GM12878 (cell line): ENCODE data around the gene CDCA7L. TPM values are rescaled to one million over a fixed set of nuclear protein-coding genes. Genes with fewer than 3 reads are reported as not detected.

Source experiments
- ATAC-seq: fragments of 200-7000 bp; cut with Tn5 transposase; 3 replicates; pipeline ENCODE4 v1.9.1; 2020; ENCODE audit warnings: mild to moderate bottlenecking, moderate library complexity
- BruUV-seq: library from RNA; stranded (reverse); fragments of 400-500 nt; replicated peaks from 2 replicates; lab custom pipeline; 2021; lab: Mats Ljungman, UMichigan
- CTCF ChIA-PET: fragments of 300-600 bp; sonication (Branson Sonifier 250); formaldehyde crosslinking; extraction: SDS; loops from one replicate; lab custom pipeline; 2021; ENCODE audit warnings: inconsistent platforms; lab: Yijun Ruan, JAX
- POLR2A ChIA-PET: fragments of 350-600 bp; formaldehyde crosslinking; extraction: SDS; loops from one replicate; lab custom pipeline; 2021; ENCODE audit warnings: inconsistent platforms; lab: Charles Lee
- RAD21 ChIA-PET: fragments of 300-600 bp; sonication (Branson Sonifier 250); formaldehyde crosslinking; loops from one replicate; lab custom pipeline; 2023; ENCODE audit warnings: antibody characterized with exemption; ENCODE audit not compliant: unreplicated experiment; lab: Charles Lee
- SMC1A ChIA-PET: fragments of 300-600 bp; sonication (Branson Sonifier 250); formaldehyde crosslinking; loops from one replicate; lab custom pipeline; 2023; ENCODE audit not compliant: unreplicated experiment, uncharacterized antibody; lab: Charles Lee
- DNase-seq: peaks from one replicate; pipeline ENCODE4 v3.0.0-alpha.2; 2011; ENCODE audit warnings: low read depth, low spot score
- FAIRE-seq: peaks from 3 replicates; lab custom pipeline; 2011; peaks lifted over from hg19 to GRCh38; lab: Jason Lieb, UNC
- H2AFZ ChIP-seq: 2 replicates; pipeline ENCODE4 v1.6.0; 2011; ENCODE audit warnings: low read depth, low read length, control low read depth; ENCODE audit not compliant: control insufficient read depth
- H3K27ac ChIP-seq: 2 replicates; pipeline ENCODE4 v1.5.1; 2011; ENCODE audit warnings: control low read depth; ENCODE audit not compliant: control insufficient read depth, insufficient read depth
- H3K27me3 ChIP-seq, 2 experiments: replicated peaks in 1 of 2; 2 replicates each; pipeline versions ENCODE4 v1.6.0 to v1.6.1; 2011; ENCODE audit warnings: low read length in 1 of 2; ENCODE audit not compliant: control insufficient read depth in 2 of 2, insufficient read depth in 2 of 2
- H3K36me3 ChIP-seq, 2 experiments: 2 replicates each; pipeline ENCODE4 v1.5.1; 2011; ENCODE audit warnings: low read length in 1 of 2; ENCODE audit not compliant: control insufficient read depth in 2 of 2, insufficient read depth in 2 of 2
- H3K4me1 ChIP-seq: 2 replicates; pipeline ENCODE4 v1.6.1; 2011; ENCODE audit warnings: mild to moderate bottlenecking, low read length, moderate library complexity, mixed read lengths; ENCODE audit not compliant: control insufficient read depth, insufficient read depth
- H3K4me2 ChIP-seq: 2 replicates; pipeline ENCODE4 v1.6.0; 2011; ENCODE audit warnings: control low read depth; ENCODE audit not compliant: control insufficient read depth, insufficient read depth
- H3K4me3 ChIP-seq: fragments of 200-600 bp; sonication (generic); 2 replicates; pipeline ENCODE4 v1.5.1; 2016
- H3K79me2 ChIP-seq: 2 replicates; pipeline ENCODE4 v1.6.0; 2011; ENCODE audit warnings: low read length; ENCODE audit not compliant: control insufficient read depth, insufficient read depth
- H3K9ac ChIP-seq: 2 replicates; pipeline ENCODE4 v1.8.0; 2011; ENCODE audit warnings: low read length, control low read depth, mixed read lengths; ENCODE audit not compliant: control insufficient read depth, insufficient read depth
- H3K9me3 ChIP-seq: replicated peaks from 3 replicates; pipeline ENCODE4 v1.5.1; 2011; ENCODE audit warnings: mild to moderate bottlenecking, low read length; ENCODE audit not compliant: control insufficient read depth, insufficient read depth
- H4K20me1 ChIP-seq: 2 replicates; pipeline ENCODE4 v1.6.0; 2011; ENCODE audit not compliant: control insufficient read depth, insufficient read depth
- CEBPB ChIP-seq, 2 experiments: fragments of 150-350 bp in 1 of 2; IDR thresholded peaks; 2 replicates each; pipeline ENCODE4 v1.6.1; 2012 to 2014; ENCODE audit warnings: low read depth in 2 of 2, low read length in 2 of 2, borderline replicate concordance in 1 of 2, inconsistent platforms in 1 of 2
- CREM ChIP-seq: IDR thresholded peaks from 2 replicates; pipeline ENCODE4 v1.6.1; 2014; ENCODE audit warnings: antibody characterized with exemption, low read depth
- DPF2 ChIP-seq: fragments of 450-650 bp; IDR thresholded peaks from 2 replicates; pipeline ENCODE4 v1.6.1; 2017; ENCODE audit warnings: mild to moderate bottlenecking
- IKZF2 ChIP-seq, 2 experiments: fragments of 450-650 bp; IDR thresholded peaks; 2 replicates each; pipeline ENCODE4 v1.6.1; 2017; ENCODE audit warnings: mild to moderate bottlenecking in 2 of 2, moderate library complexity in 2 of 2
- NFXL1 ChIP-seq: fragments of 450-650 bp; IDR thresholded peaks from 2 replicates; pipeline ENCODE4 v1.6.1; 2017; ENCODE audit warnings: antibody characterized with exemption, mild to moderate bottlenecking, borderline replicate concordance
- STAT1 ChIP-seq: fragments of 450-650 bp; conservative IDR thresholded peaks from 2 replicates; pipeline ENCODE4 v1.6.1; 2014; ENCODE audit warnings: antibody characterized with exemption, mild to moderate bottlenecking
- WGBS: methylation state at CpG from one replicate; pipeline ENCODE4 v1.1.6; 2016; ENCODE audit warnings: low lambda C conversion rate; ENCODE audit not compliant: insufficient replicate concordance, insufficient coverage; ENCODE audit errors: missing lambda C conversion rate; 5-methylcytosine and 5-hydroxymethylcytosine counted together
- in situ Hi-C: fragments of 300-500 bp; cut with MboI; formaldehyde crosslinking; loops from 9 replicates; pipeline ENCODE4 v1.14.3; 2018; ENCODE audit warnings: mixed read lengths
- intact Hi-C: fragments of 100-400 bp; cut with micrococcal nuclease; formaldehyde crosslinking; loops from one replicate; pipeline ENCODE4 v1.14.2; 2022; ENCODE audit not compliant: unreplicated experiment
- polyA plus RNA-seq, 11 experiments: library from polyadenylated mRNA; depleted of rRNA in 4 of 11; unstranded in 6 of 11; stranded (reverse) in 5 of 11; fragments of >200 nt; fragmentation: Nextera tagmentation in 4 of 11; fragmentation: Illumina TruSeq in 1 of 11; extraction: Ambion mirVana in 4 of 11; extraction: Trizol in 1 of 11; gene quantifications; 1 replicate in 1 of 11; 2 replicates in 10 of 11; pipeline versions ENCODE4 v1.2.1 to v1.2.3, GENCODE V29; 2011 to 2016; ENCODE audit warnings: inconsistent platforms in 2 of 11, missing spikeins in 2 of 11, low read depth in 1 of 11
- total RNA-seq, 4 experiments: library from RNA; depleted of rRNA in 3 of 4; stranded (reverse); fragments of >200 nt in 3 of 4; fragmentation: Illumina TruSeq in 1 of 4; extraction: Trizol in 1 of 4; gene quantifications; 2 replicates each; pipeline versions ENCODE4 v1.2.1 to v1.2.3, GENCODE V29; 2013 to 2021
- TF ChIP-seq, protein P1 (sequence below): IDR thresholded peaks from 2 replicates; pipeline ENCODE4 v1.6.1; 2011; ENCODE audit warnings: borderline replicate concordance, low read depth, mild to moderate bottlenecking, moderate library complexity, mixed read lengths, low read length; ENCODE audit not compliant: insufficient read depth; ENCODE audit errors: extremely low read length

Gene CDCA7L
- total and polyA plus RNA-seq, 10 of the 15 experiments (the other 5 are each of a cell fraction or from before 2014, with no cell fraction given), result 30.3 to 92.2 (median 68.5) TPM

DNA sequence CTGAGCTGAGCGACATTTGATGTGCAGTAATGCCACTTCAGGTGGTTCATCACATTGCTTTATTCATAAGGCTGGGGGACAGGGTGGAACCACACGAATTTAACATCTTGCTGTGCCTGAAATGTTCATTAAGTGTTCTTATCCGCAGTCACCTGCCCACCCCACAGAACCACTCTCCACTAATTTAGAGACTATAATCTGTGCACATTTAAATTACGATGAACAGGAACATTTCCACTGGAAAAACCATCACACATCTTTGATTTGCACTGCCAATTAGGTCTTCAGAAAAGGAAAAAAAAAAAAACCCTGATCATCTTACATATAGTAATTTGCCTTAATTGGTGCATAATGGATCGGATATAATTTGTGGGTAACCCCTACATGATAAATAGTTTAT, 2.3 kb downstream of the CDCA7L start:
- ATAC-seq (no peak), DNase-seq (no peak), FAIRE-seq (no peak)
- no peaks in the 10 kb centered on the region for H3K27me3 ChIP-seq
- peaks cover 22% of the 10 kb centered on the region for H3K79me2 ChIP-seq
- no peaks in the 10 kb centered on the region for H4K20me1 ChIP-seq
- WGBS, result 94% methylated on average over 5 of the region's 5 CpGs
- CTCF ChIA-PET, result interaction anchor here (0.5 to 2.7 kb wide), 4 partner anchors 24 to 136 kb away, joined by 3 to 11 read pairs (median 4); no protein-coding TSS in a partner anchor
- in situ Hi-C loops (loop anchor here (10.0 to 25.0 kb wide), 3 partner anchors 589 to 1706 kb away; partner anchors contain the start of gene HYCC1), intact Hi-C loops (loop anchor here (2.0 to 10.0 kb wide), 3 partner anchors 45 to 589 kb away; no protein-coding TSS in a partner anchor)
- no TSS peak for BruUV-seq
- no peak overlapping the region for H3K9ac ChIP-seq
- H3K4me1 ChIP-seq, result peaks cover 55% of the 10 kb centered on the region
- no peak overlapping the region for H2AFZ ChIP-seq
- SMC1A ChIA-PET, result interaction anchor here (0.7 to 9.9 kb wide), 9 partner anchors 11 to 170 kb away, joined by 3 to 96 read pairs (median 4); no protein-coding TSS in a partner anchor
- H3K36me3 ChIP-seq, result no peaks in the 10 kb centered on the region
- no peak overlapping the region for H3K27ac ChIP-seq
- peak overlapping the region; percentile 57 for H3K4me2 ChIP-seq
- POLR2A ChIA-PET, result no interaction called here
- RAD21 ChIA-PET, result interaction anchor here (0.6 to 1.8 kb wide), 3 partner anchors 31 to 58 kb away, joined by 3 to 5 read pairs (median 4); no protein-coding TSS in a partner anchor
- TF ChIP-seq DPF2, result no peak
- no peak for TF ChIP-seq CEBPB (IDR thresholded peaks at IDR 0.05; ENCODE audit: borderline replicate concordance in 1 of 2, low read depth in 2 of 2, low read length in 2 of 2)
- no peak for TF ChIP-seq NFXL1
- TF ChIP-seq CREM, result no peak
- TF ChIP-seq, protein P1, sequence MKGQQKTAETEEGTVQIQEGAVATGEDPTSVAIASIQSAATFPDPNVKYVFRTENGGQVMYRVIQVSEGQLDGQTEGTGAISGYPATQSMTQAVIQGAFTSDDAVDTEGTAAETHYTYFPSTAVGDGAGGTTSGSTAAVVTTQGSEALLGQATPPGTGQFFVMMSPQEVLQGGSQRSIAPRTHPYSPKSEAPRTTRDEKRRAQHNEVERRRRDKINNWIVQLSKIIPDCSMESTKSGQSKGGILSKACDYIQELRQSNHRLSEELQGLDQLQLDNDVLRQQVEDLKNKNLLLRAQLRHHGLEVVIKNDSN, result no peak
- TF ChIP-seq STAT1, result no peak
- no peak for TF ChIP-seq IKZF2 (IDR thresholded peaks at IDR 0.05)
- peak overlapping the region; percentile 46; the same call in 1 of the 2 replicates for H3K4me3 ChIP-seq
- no peaks in the 10 kb centered on the region for H3K9me3 ChIP-seq
